GM19324 (cell line): ENCODE data around the gene DISC1.
"Not testable (repeated sequence)": the region's sequence is repeated elsewhere in the genome, so short reads cannot be mapped to it uniquely, and the experiment has no call there.

Experiments used
- ATAC-seq: cut with Tn5 transposase; IDR thresholded peaks from one replicate; pipeline ENCODE4 v1.9.1; 2021; ENCODE audit warnings: mild to moderate bottlenecking, moderate library complexity; ENCODE audit not compliant: unreplicated experiment, low FRiP score

The DISC1 gene

GRCh38 chr1:231940701-231941100 lies 314.1 kb downstream of the DISC1 start:
- ATAC-seq, result no peak

GRCh38 chr1:231943084-231943483 lies 316.5 kb downstream of the DISC1 start:
- no peak for ATAC-seq

- ATAC-seq, result not testable (repeated sequence)
Measured at GRCh38 chr1:231948102-231948501, 321.5 kb downstream of the DISC1 start.

- no peak for ATAC-seq
Measured at GRCh38 chr1:231949277-231950091, 322.9 kb downstream of the DISC1 start.

GRCh38 chr1:231950331-231951128 lies 323.9 kb downstream of the DISC1 start:
- no peak for ATAC-seq

- ATAC-seq, result no peak
Measured at GRCh38 chr1:231951374-231951773, 324.8 kb downstream of the DISC1 start.

GRCh38 chr1:231952154-231952553 lies 325.6 kb downstream of the DISC1 start:
- ATAC-seq, result no peak

GRCh38 chr1:231953660-231954059 lies 327.1 kb downstream of the DISC1 start:
- ATAC-seq, result no peak

GRCh38 chr1:231954751-231955150 lies 328.2 kb downstream of the DISC1 start:
- ATAC-seq, result no peak

- no peak for ATAC-seq
Measured at GRCh38 chr1:231957359-231957758, 330.8 kb downstream of the DISC1 start.

- ATAC-seq, result no peak
Measured at GRCh38 chr1:231958448-231958847, 331.9 kb downstream of the DISC1 start.

- no peak for ATAC-seq
Measured at GRCh38 chr1:231959225-231959884, 332.8 kb downstream of the DISC1 start.

- not testable (repeated sequence) for ATAC-seq
Measured at GRCh38 chr1:231961801-231962200, 335.2 kb downstream of the DISC1 start.

- ATAC-seq, result no peak
Measured at GRCh38 chr1:231962636-231963035, 336.0 kb downstream of the DISC1 start.

GRCh38 chr1:231964241-231964640 lies 337.7 kb downstream of the DISC1 start:
- no peak for ATAC-seq

GRCh38 chr1:231964961-231965360 lies 338.4 kb downstream of the DISC1 start:
- no peak for ATAC-seq

- no peak for ATAC-seq
Measured at GRCh38 chr1:231965615-231966014, 339.0 kb downstream of the DISC1 start.

- no peak for ATAC-seq
Measured at GRCh38 chr1:231966983-231967382, 340.4 kb downstream of the DISC1 start.

- no peak for ATAC-seq
Measured at GRCh38 chr1:231969076-231969475, 342.5 kb downstream of the DISC1 start.

- ATAC-seq, result not testable (repeated sequence)
Measured at GRCh38 chr1:231969761-231970160, 343.2 kb downstream of the DISC1 start.

- ATAC-seq, result no peak
Measured at GRCh38 chr1:231970684-231971083, 344.1 kb downstream of the DISC1 start.
